HCT116 (cell line): Measurements from ENCODE around the gene IQCM. TPM values are rescaled to one million over a fixed set of nuclear protein-coding genes. Genes with fewer than 3 reads are reported as not detected.

Experiments
- ATAC-seq: fragments of 200-7000 bp; cut with Tn5 transposase; 2 replicates; pipeline ENCODE4 v1.9.1; 2020; ENCODE audit warnings: mild to moderate bottlenecking, moderate library complexity
- BruUV-seq: library from RNA; stranded (reverse); fragments of 400-500 nt; replicated peaks from 2 replicates; lab custom pipeline; 2021; lab: Mats Ljungman, UMichigan
- CTCF ChIA-PET: fragments of 300-600 bp; sonication (Branson Sonifier 250); formaldehyde crosslinking; loops from one replicate; lab custom pipeline; 2021; ENCODE audit warnings: antibody characterized with exemption; lab: Charles Lee
- POLR2A ChIA-PET: fragments of 300-600, 350-600 bp; sonication (Branson Sonifier 250); formaldehyde crosslinking; loops from one replicate; lab custom pipeline; 2021; ENCODE audit warnings: antibody characterized with exemption; lab: Charles Lee
- RAD21 ChIA-PET, 2 experiments: fragments of 300-600 bp; sonication (Branson Sonifier 250); formaldehyde crosslinking; loops; one replicate each; lab custom pipeline; 2023; ENCODE audit warnings: low total read pairs in 2 of 2; ENCODE audit not compliant: uncharacterized antibody in 2 of 2, unreplicated experiment in 2 of 2, low non-redundant PET in 1 of 2; lab: Charles Lee
- DNase-seq: peaks from one replicate; pipeline ENCODE4 v3.0.0-alpha.2; 2010; ENCODE audit warnings: low read depth, low spot score
- H2AFZ ChIP-seq: fragments of 200-600 bp; shearing (Covaris generic), sonication (generic); 2 replicates; pipeline ENCODE4 v1.6.1; 2017; ENCODE audit warnings: low read depth, mixed run types, mixed read lengths, antibody characterized with exemption, low read length; ENCODE audit not compliant: poor library complexity, severe bottlenecking
- H3K27ac ChIP-seq: 2 replicates; pipeline ENCODE4 v1.5.1; 2012; ENCODE audit warnings: low read depth, low read length
- H3K27me3 ChIP-seq: fragments of 200-600 bp; sonication (generic); 2 replicates; pipeline ENCODE4 v1.6.1; 2016; ENCODE audit warnings: mixed run types, low read length, mixed read lengths; ENCODE audit not compliant: insufficient read depth
- H3K36me3 ChIP-seq, 2 experiments: fragments of 200-500 bp in 1 of 2; fragments of 200-600 bp in 1 of 2; sonication (Bioruptor generic) in 1 of 2; sonication (generic) in 1 of 2; 2 replicates each; pipeline versions ENCODE4 v1.5.1 to v1.6.1; 2014 to 2016; ENCODE audit warnings: low read length in 2 of 2, inconsistent platforms in 1 of 2, mixed read lengths in 1 of 2, mixed run types in 1 of 2; ENCODE audit not compliant: insufficient read depth in 2 of 2, control insufficient read depth in 1 of 2
- H3K4me1 ChIP-seq, 2 experiments: fragments of 200-600 bp in 1 of 2; sonication (generic) in 1 of 2; 2 replicates each; pipeline versions ENCODE4 v1.5.1 to v1.6.1; 2012 to 2017; ENCODE audit warnings: low read length in 2 of 2, inconsistent platforms in 1 of 2, mild to moderate bottlenecking in 1 of 2, mixed read lengths in 1 of 2, mixed run types in 1 of 2, moderate library complexity in 1 of 2; ENCODE audit not compliant: insufficient read depth in 2 of 2, control insufficient read depth in 1 of 2
- H3K4me2 ChIP-seq: fragments of 200-600 bp; sonication (generic); 2 replicates; pipeline ENCODE4 v1.6.1; 2017; ENCODE audit warnings: mixed run types, low read length, mixed read lengths
- H3K4me3 ChIP-seq, 2 experiments: fragments of 200-600 bp in 1 of 2; sonication (generic) in 1 of 2; replicated peaks in 1 of 2; 2 replicates each; pipeline ENCODE4 v1.5.1; 2011 to 2016; ENCODE audit warnings: low read length in 2 of 2, control low read depth in 1 of 2, low read depth in 1 of 2, mild to moderate bottlenecking in 1 of 2, mixed read lengths in 1 of 2, mixed run types in 1 of 2
- H3K79me2 ChIP-seq: fragments of 200-600 bp; sonication (generic); 2 replicates; pipeline ENCODE4 v1.6.1; 2017; ENCODE audit warnings: mild to moderate bottlenecking, mixed run types, low read length, moderate library complexity, mixed read lengths; ENCODE audit not compliant: insufficient read depth
- H3K9ac ChIP-seq: fragments of 200-600 bp; sonication (generic); 2 replicates; pipeline ENCODE4 v1.6.1; 2016; ENCODE audit warnings: low read length, mixed read lengths
- H3K9me2 ChIP-seq: fragments of 200-600 bp; sonication (generic), shearing (Covaris generic); 2 replicates; pipeline ENCODE4 v1.6.1; 2017; ENCODE audit warnings: mixed run types, mild to moderate bottlenecking, moderate library complexity; ENCODE audit not compliant: insufficient read depth
- H3K9me3 ChIP-seq, 2 experiments: fragments of 200-500 bp in 1 of 2; fragments of 200-600 bp in 1 of 2; sonication (Bioruptor generic) in 1 of 2; sonication (generic) in 1 of 2; 2 replicates each; pipeline ENCODE4 v1.6.1; 2014 to 2017; ENCODE audit warnings: low read length in 2 of 2, mixed read lengths in 2 of 2, inconsistent platforms in 1 of 2, low read depth in 1 of 2, mild to moderate bottlenecking in 1 of 2, mixed run types in 1 of 2, moderate library complexity in 1 of 2; ENCODE audit not compliant: control insufficient read depth in 1 of 2, insufficient read depth in 1 of 2
- H4K20me1 ChIP-seq: fragments of 200-600 bp; sonication (generic), shearing (Covaris generic); 2 replicates; pipeline ENCODE4 v1.6.1; 2017; ENCODE audit warnings: mixed run types, mild to moderate bottlenecking, moderate library complexity; ENCODE audit not compliant: insufficient read depth
- CBX3 ChIP-seq: IDR thresholded peaks from 2 replicates; pipeline ENCODE4 v1.6.1; 2012; ENCODE audit warnings: low read depth
- CEBPB ChIP-seq: IDR thresholded peaks from 2 replicates; pipeline ENCODE4 v1.6.1; 2012; ENCODE audit warnings: low read depth
- FOSL1 ChIP-seq: IDR thresholded peaks from 2 replicates; pipeline ENCODE4 v1.6.1; 2012; ENCODE audit warnings: low read depth
- JUND ChIP-seq: IDR thresholded peaks from 2 replicates; pipeline ENCODE4 v1.6.1; 2012
- SP1 ChIP-seq: IDR thresholded peaks from 2 replicates; pipeline ENCODE4 v1.6.1; 2012; ENCODE audit warnings: low read depth
- SRF ChIP-seq: IDR thresholded peaks from 2 replicates; pipeline ENCODE4 v1.6.1; 2012; ENCODE audit warnings: low read depth
- TCF7L2 ChIP-seq: IDR thresholded peaks from 2 replicates; pipeline ENCODE4 v1.7.0; 2011; ENCODE audit warnings: borderline replicate concordance, inconsistent platforms; ENCODE audit not compliant: insufficient read depth, insufficient read length; ENCODE audit errors: extremely low read depth
- intact Hi-C: fragments of 100-400 bp; cut with micrococcal nuclease; formaldehyde crosslinking; loops from 2 replicates; pipeline ENCODE4 v1.10.0; 2022
- total RNA-seq: library from RNA; stranded (reverse); gene quantifications from one replicate; pipeline ENCODE4 v1.2.1, GENCODE V29; 2021; ENCODE audit not compliant: unreplicated experiment
- TF ChIP-seq, protein P1 (sequence below): IDR thresholded peaks from 2 replicates; pipeline ENCODE4 v1.6.1; 2012
- TF ChIP-seq, protein P2 (sequence below), 3 experiments: fragments of 200-600 bp in 1 of 3; sonication (generic) in 1 of 3; IDR thresholded peaks in 2 of 3; conservative IDR thresholded peaks in 1 of 3; 2 replicates each; pipeline ENCODE4 v1.5.1; 2012 to 2017; ENCODE audit warnings: low read depth in 2 of 3, low read length in 2 of 3, antibody characterized with exemption in 1 of 3, borderline replicate concordance in 1 of 3, control low read depth in 1 of 3, mild to moderate bottlenecking in 1 of 3, mixed read lengths in 1 of 3, mixed run types in 1 of 3, moderate library complexity in 1 of 3; ENCODE audit not compliant: insufficient read depth in 1 of 3

Gene IQCM
- total RNA-seq, 1 experiment from 2014 or later = 0.20 TPM

DNA sequence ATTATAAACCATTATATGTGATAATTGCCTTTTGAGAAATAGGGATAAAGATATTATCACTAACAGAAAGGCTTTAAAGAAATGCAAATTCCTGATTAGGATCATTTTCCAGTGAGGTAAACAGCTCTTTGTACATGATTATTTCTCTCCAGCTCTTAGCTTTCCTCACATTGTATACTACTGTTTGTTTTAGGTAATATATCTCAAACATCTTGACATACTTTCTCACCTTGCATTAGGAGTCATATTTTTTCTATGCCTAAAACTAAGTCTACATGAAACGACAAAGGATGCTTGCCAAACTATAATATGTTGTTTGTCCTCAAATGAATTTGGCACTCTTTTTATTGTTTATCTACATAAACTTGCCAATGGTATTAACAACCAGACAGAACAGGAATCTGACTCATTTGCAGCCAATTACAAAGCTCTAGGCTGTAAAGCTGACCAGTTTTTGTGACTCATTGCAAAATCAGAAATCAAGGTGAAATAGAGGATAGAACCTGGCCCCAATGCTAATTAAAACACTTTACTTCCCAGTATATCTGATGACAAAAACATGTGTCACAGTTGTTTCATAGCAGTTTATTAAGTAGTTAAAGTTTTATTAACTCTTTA lies 107.0 kb downstream of the IQCM start:
- H3K27me3 ChIP-seq = no peaks in the 10 kb centered on the region
- H3K36me3 ChIP-seq = no peaks in the 10 kb centered on the region
- POLR2A ChIA-PET = no interaction called here
- RAD21 ChIA-PET = no interaction called here
- no peak overlapping the region for H3K27ac ChIP-seq
- TF ChIP-seq FOSL1 (peak; percentile 97), SP1 (peak; percentile 86), SRF (peak; percentile 58), CBX3 (peak; percentile 52; the same call in 1 of the 2 replicates), TCF7L2 (peak; percentile 21), JUND (peak; percentile 94), CEBPB (peak; percentile 82)
- TF ChIP-seq, protein P1, sequence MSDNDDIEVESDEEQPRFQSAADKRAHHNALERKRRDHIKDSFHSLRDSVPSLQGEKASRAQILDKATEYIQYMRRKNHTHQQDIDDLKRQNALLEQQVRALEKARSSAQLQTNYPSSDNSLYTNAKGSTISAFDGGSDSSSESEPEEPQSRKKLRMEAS = no peak
- TF ChIP-seq, protein P2, sequence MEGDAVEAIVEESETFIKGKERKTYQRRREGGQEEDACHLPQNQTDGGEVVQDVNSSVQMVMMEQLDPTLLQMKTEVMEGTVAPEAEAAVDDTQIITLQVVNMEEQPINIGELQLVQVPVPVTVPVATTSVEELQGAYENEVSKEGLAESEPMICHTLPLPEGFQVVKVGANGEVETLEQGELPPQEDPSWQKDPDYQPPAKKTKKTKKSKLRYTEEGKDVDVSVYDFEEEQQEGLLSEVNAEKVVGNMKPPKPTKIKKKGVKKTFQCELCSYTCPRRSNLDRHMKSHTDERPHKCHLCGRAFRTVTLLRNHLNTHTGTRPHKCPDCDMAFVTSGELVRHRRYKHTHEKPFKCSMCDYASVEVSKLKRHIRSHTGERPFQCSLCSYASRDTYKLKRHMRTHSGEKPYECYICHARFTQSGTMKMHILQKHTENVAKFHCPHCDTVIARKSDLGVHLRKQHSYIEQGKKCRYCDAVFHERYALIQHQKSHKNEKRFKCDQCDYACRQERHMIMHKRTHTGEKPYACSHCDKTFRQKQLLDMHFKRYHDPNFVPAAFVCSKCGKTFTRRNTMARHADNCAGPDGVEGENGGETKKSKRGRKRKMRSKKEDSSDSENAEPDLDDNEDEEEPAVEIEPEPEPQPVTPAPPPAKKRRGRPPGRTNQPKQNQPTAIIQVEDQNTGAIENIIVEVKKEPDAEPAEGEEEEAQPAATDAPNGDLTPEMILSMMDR (IDR thresholded peaks at IDR 0.05 in 2 of 3, conservative IDR thresholded peaks at IDR 0.05 in 1 of 3; ENCODE audit: borderline replicate concordance in 1 of 3, insufficient read depth in 1 of 3, low read depth in 2 of 3, low read length in 2 of 3) = no peak
- H2AFZ ChIP-seq = peak overlapping the region; percentile 67
- no peaks in the 10 kb centered on the region for H3K79me2 ChIP-seq
- CTCF ChIA-PET = interaction anchor here (1.3 kb wide), 1 partner anchor 18 kb away, joined by 6 read pairs; no protein-coding TSS in a partner anchor
- peaks cover 0 to 21% of the 10 kb centered on the region in 2 experiments; a peak in 2 of 4 replicates for H3K4me1 ChIP-seq
- no peaks in the 10 kb centered on the region for H4K20me1 ChIP-seq
- intact Hi-C loops = no loop called here
- H3K4me3 ChIP-seq = peak overlapping the region in 1 of 2 experiments; percentile 7; a peak in 1 of 4 replicates
- peak; percentile 78 for ATAC-seq
- H3K9me3 ChIP-seq = no peaks in the 10 kb centered on the region
- DNase-seq = peak; percentile 57
- H3K9ac ChIP-seq = no peak overlapping the region
- H3K4me2 ChIP-seq = peak overlapping the region; percentile 57
- H3K9me2 ChIP-seq = no peaks in the 10 kb centered on the region
- no TSS peak for BruUV-seq
